SU-DHL-6 (cell line): Measurements from ENCODE around the gene ARHGAP44.

ENCODE experiments used
- H2AFZ ChIP-seq: fragments of 200-600 bp; sonication (generic); 2 replicates; pipeline ENCODE4 v1.6.1; 2014; ENCODE audit warnings: low read depth, mild to moderate bottlenecking, moderate library complexity, mixed read lengths, antibody characterized with exemption, low read length; ENCODE audit not compliant: severe bottlenecking
- H3F3A ChIP-seq: fragments of 200-600 bp; shearing (Covaris generic); 2 replicates; pipeline ENCODE4 v1.6.0; 2016; ENCODE audit warnings: antibody characterized with exemption, mild to moderate bottlenecking; ENCODE audit not compliant: insufficient read depth
- H3K27ac ChIP-seq: fragments of 200-600 bp; sonication (generic); 2 replicates; pipeline ENCODE4 v1.5.1; 2016; ENCODE audit warnings: low read depth, mild to moderate bottlenecking, low read length, moderate library complexity, mixed read lengths
- H3K27me3 ChIP-seq: fragments of 200-600 bp; sonication (generic), shearing (Covaris generic); 2 replicates; pipeline ENCODE4 v1.6.0; 2014; ENCODE audit warnings: mild to moderate bottlenecking, low read length
- H3K36me3 ChIP-seq: fragments of 200-600 bp; sonication (generic); 2 replicates; pipeline ENCODE4 v1.6.1; 2014; ENCODE audit warnings: mild to moderate bottlenecking, low read length, mixed read lengths
- H3K4me2 ChIP-seq: fragments of 300-600, 200-600 bp; shearing (Covaris generic), sonication (generic); 2 replicates; pipeline ENCODE4 v1.6.0; 2014; ENCODE audit warnings: low read length, low read depth, mild to moderate bottlenecking; ENCODE audit not compliant: poor library complexity, severe bottlenecking
- H3K4me3 ChIP-seq: fragments of 200-600 bp; sonication (generic); 2 replicates; pipeline ENCODE4 v1.5.1; 2014; ENCODE audit warnings: antibody characterized with exemption, low read length, mild to moderate bottlenecking, mixed read lengths; ENCODE audit not compliant: insufficient read depth, poor library complexity, severe bottlenecking
- H3K79me2 ChIP-seq: fragments of 200-600 bp; sonication (generic); 2 replicates; pipeline ENCODE4 v1.6.1; 2014; ENCODE audit warnings: mild to moderate bottlenecking, low read length, moderate library complexity; ENCODE audit not compliant: insufficient read depth
- H3K9ac ChIP-seq: fragments of 200-600 bp; sonication (generic); 2 replicates; pipeline ENCODE4 v1.7.0; 2014; ENCODE audit warnings: mild to moderate bottlenecking, low read length
- H3K9me2 ChIP-seq: fragments of 200-600 bp; sonication (generic); replicated peaks from 2 replicates; pipeline ENCODE4 v1.6.1; 2014; ENCODE audit warnings: low read length; ENCODE audit not compliant: insufficient read depth
- H3K9me3 ChIP-seq: fragments of 200-600 bp; sonication (generic); 2 replicates; pipeline ENCODE4 v1.6.1; 2014; ENCODE audit warnings: low read length, mixed read lengths; ENCODE audit not compliant: insufficient read depth
- H4K20me1 ChIP-seq: fragments of 200-600 bp; sonication (generic); 2 replicates; pipeline ENCODE4 v1.6.1; 2014; ENCODE audit warnings: low read depth, mild to moderate bottlenecking, antibody characterized with exemption, low read length, moderate library complexity, mixed read lengths
- CTCF ChIP-seq: fragments of 200-600 bp; sonication (generic); IDR thresholded peaks from one replicate; pipeline ENCODE4 v1.5.1; 2017; ENCODE audit warnings: antibody characterized with exemption, mild to moderate bottlenecking, low read length, moderate library complexity; ENCODE audit not compliant: insufficient read depth, poor library complexity, severe bottlenecking
- EZH2phosphoT487 ChIP-seq: fragments of 200-600 bp; sonication (generic), shearing (Covaris generic); conservative IDR thresholded peaks from 2 replicates; pipeline ENCODE4 v1.6.1; 2018; ENCODE audit warnings: mild to moderate bottlenecking, antibody characterized with exemption, low read length, moderate library complexity, mixed read lengths

Gene ARHGAP44

GRCh38 chr17:13030459-13031300, 241.4 kb downstream of the ARHGAP44 start:
- Histone ChIP-seq H3K4me2 (no peak overlapping the region), H3K27ac (no peak overlapping the region), H3K4me3 (no peak overlapping the region), H3K9me3 (no peaks in the 10 kb centered on the region), H4K20me1 (no peaks in the 10 kb centered on the region), H3F3A (no peaks in the 10 kb centered on the region), H3K36me3 (no peaks in the 10 kb centered on the region), H2AFZ (no peak overlapping the region), H3K27me3 (no peaks in the 10 kb centered on the region), H3K79me2 (no peaks in the 10 kb centered on the region), H3K9ac (no peak overlapping the region), H3K9me2 (no peaks in the 10 kb centered on the region)
- no peak for TF ChIP-seq EZH2phosphoT487
- TF ChIP-seq CTCF, result peak; percentile 71

GRCh38 chr17:13031718-13032350, 242.5 kb downstream of the ARHGAP44 start:
- Histone ChIP-seq H4K20me1 (no peaks in the 10 kb centered on the region), H3K9ac (no peak overlapping the region), H3F3A (no peaks in the 10 kb centered on the region), H3K4me3 (no peak overlapping the region), H3K9me2 (no peaks in the 10 kb centered on the region), H3K27ac (no peak overlapping the region), H2AFZ (peak overlapping the region; percentile 68), H3K4me2 (no peak overlapping the region), H3K27me3 (no peaks in the 10 kb centered on the region), H3K79me2 (no peaks in the 10 kb centered on the region), H3K36me3 (no peaks in the 10 kb centered on the region), H3K9me3 (no peaks in the 10 kb centered on the region)
- TF ChIP-seq CTCF, result peak; percentile 70
- no peak for TF ChIP-seq EZH2phosphoT487

- no peak overlapping the region for H3K4me2 ChIP-seq
- TF ChIP-seq CTCF (no peak), EZH2phosphoT487 (no peak)
- no peaks in the 10 kb centered on the region for H3K27me3 ChIP-seq
- H2AFZ ChIP-seq, result no peak overlapping the region
- H3F3A ChIP-seq, result no peaks in the 10 kb centered on the region
- H3K9me3 ChIP-seq, result no peaks in the 10 kb centered on the region
- H3K4me3 ChIP-seq, result no peak overlapping the region
- no peak overlapping the region for H3K9ac ChIP-seq
- no peaks in the 10 kb centered on the region for H3K79me2 ChIP-seq
- no peaks in the 10 kb centered on the region for H4K20me1 ChIP-seq
- no peaks in the 10 kb centered on the region for H3K9me2 ChIP-seq
- H3K27ac ChIP-seq, result no peak overlapping the region
- no peaks in the 10 kb centered on the region for H3K36me3 ChIP-seq
These were observed 246.1 kb downstream of the ARHGAP44 start for GRCh38 chr17:13035420-13035819.
